ENCODE results near the gene ACSS1.

Gene ACSS1

DNA sequence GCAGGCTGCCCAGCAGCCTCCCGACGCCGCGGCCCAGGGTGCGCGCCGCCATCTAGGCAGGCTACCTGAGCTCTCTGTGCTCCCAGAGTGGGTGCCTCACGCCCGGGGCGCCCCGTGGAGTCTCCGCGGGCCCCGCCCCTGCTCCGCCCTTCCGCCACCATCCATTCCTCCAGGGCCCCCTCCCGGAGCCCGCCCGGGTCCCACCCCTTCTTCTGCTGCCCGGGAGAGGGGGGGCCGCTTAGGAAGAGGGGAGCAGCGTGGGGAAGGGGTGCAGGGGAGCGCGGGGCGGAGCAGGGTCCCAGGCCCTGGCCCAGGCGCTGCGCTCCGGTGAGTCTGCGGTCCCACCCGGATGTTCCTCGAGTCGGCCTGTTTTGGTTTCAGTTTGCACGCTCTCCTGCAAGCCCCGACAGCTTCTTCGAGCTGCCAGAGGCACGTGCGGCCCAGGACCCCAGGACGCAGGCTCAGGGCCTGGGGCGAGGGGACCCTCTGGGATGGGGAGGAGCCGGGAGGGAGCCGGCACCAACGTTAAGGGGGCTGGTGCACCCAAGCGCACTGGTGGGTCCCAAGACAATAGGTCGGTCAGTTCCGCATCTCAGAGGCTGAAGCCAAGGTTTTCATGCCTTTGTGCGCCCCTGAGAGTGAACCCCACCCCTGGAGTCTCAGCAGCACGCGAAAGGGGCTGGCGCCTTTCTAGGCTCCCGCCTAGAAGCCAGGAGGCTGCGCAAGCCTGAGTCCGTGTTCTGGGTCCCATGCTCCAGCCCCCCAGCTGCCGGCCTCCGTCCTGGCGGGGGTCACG lies at the start of gene ACSS1:
TSS of gene ACSS1 (minus strand) at position 89 of the 796 bp plus-strand sequence. CDS start at position 52, 37 bp downstream.
- H3K4me3 ChIP-seq (ENCODE audit: low read length): peak within 1 kb of the TSS; percentile 85
- H3K27me3 ChIP-seq (replicated peaks; ENCODE audit: control insufficient read depth, insufficient read depth, low read length): peaks cover 34% of the 10 kb centered on the region
- no peaks in the 10 kb centered on the region for H3K9me3 ChIP-seq (ENCODE audit: control insufficient read depth, low read length)
- H3K36me3 ChIP-seq (ENCODE audit: control insufficient read depth, insufficient read depth, low read length, severe bottlenecking): no peaks in the 10 kb centered on the region
- DNase-seq (ENCODE audit: low read depth): peak; percentile 70
- H3K4me1 ChIP-seq (ENCODE audit: control insufficient read depth, insufficient read depth, low read length): peaks cover 44% of the 10 kb centered on the region
- peak within 1 kb of the TSS; percentile 90 for H3K9ac ChIP-seq (ENCODE audit: low read length)

DNA sequence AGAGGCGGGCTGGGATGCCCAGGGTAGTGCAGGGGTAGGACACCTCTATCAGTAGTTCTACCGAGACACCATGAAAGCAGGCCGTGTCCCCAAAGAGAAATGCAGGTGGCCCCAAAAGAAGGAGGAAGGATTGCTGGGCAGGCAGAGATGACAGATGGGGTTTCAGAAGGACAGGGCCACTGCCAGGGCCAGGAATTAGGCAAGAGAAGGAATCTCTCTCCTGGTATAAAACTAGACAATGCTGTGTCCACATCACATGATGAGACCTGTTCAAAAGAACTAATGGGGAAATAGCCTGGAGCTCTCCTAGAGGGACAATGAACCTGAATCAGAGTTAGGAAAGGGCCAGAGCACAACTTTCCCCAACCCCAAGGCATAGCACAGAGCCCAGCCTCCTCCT lies 45.6 kb upstream of the ACSS1 start:
- Histone ChIP-seq H3K4me3 (ENCODE audit: low read length) (no peak overlapping the region), H3K4me1 (ENCODE audit: control insufficient read depth, insufficient read depth, low read length) (no peaks in the 10 kb centered on the region), H3K36me3 (ENCODE audit: control insufficient read depth, insufficient read depth, low read length, severe bottlenecking) (no peaks in the 10 kb centered on the region), H3K27me3 (replicated peaks; ENCODE audit: control insufficient read depth, insufficient read depth, low read length) (peaks cover 32% of the 10 kb centered on the region), H3K9ac (ENCODE audit: low read length) (no peak overlapping the region), H3K9me3 (ENCODE audit: control insufficient read depth, low read length) (no peaks in the 10 kb centered on the region)
- no peak for DNase-seq (ENCODE audit: low read depth)

DNA sequence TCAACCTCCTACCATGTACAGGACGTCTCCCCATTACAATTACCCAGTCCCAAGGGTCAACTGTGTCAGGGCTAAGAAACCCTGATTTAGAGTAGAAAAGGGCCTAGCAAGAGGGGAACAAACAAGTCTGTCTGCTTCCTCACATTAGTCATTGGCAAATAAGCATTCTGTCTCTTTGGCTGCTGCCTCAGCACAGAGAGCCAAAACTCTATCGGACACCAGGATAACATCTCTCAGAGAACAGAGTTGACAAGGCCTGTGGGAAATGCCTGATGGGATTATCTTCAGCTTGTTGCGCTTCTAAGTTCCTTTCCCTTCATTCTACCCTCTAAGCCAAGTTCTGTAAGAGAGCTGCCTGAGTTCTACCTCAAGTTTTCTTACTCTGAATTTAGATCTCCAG lies 43.0 kb upstream of the ACSS1 start:
- DNase-seq (ENCODE audit: low read depth): no peak
- no peak overlapping the region for H3K9ac ChIP-seq (ENCODE audit: low read length)
- peaks cover 41% of the 10 kb centered on the region for H3K27me3 ChIP-seq (replicated peaks; ENCODE audit: control insufficient read depth, insufficient read depth, low read length)
- H3K4me1 ChIP-seq (ENCODE audit: control insufficient read depth, insufficient read depth, low read length): no peaks in the 10 kb centered on the region
- no peaks in the 10 kb centered on the region for H3K36me3 ChIP-seq (ENCODE audit: control insufficient read depth, insufficient read depth, low read length, severe bottlenecking)
- no peak overlapping the region for H3K4me3 ChIP-seq (ENCODE audit: low read length)
- H3K9me3 ChIP-seq (ENCODE audit: control insufficient read depth, low read length): no peaks in the 10 kb centered on the region

DNA sequence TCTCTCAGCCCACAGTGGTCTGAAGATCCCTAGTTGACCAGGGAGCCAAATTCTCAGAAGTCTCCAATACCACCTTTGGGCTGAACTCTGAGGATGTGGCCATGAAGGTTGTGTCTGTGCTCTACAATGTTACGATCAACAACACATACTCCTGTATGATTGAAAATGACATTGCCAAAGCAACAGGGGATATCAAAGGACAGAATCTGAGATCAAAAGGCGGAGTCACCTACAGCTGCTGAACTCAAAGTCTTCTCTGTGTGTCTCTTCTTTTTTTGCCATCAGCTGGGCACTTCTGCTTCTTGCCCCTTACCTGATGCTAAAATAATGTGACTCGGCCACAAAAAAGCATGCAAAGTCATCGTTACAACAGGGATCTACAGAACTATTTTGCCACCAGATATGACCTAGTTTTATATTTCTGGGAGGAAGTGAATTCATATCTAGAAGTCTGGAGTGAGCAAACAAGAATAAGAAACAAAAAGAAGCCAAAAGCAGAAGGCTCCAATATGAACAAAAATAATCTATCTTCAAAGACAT lies 41.7 kb upstream of the ACSS1 start:
- no peak overlapping the region for H3K4me3 ChIP-seq (ENCODE audit: low read length)

GRCh38 chr20:25097498-25097897 lies 39.6 kb upstream of the ACSS1 start:
- Histone ChIP-seq H3K4me1 (ENCODE audit: control insufficient read depth, insufficient read depth, low read length) (no peaks in the 10 kb centered on the region), H3K27me3 (replicated peaks; ENCODE audit: control insufficient read depth, insufficient read depth, low read length) (peaks cover 20% of the 10 kb centered on the region), H3K9ac (ENCODE audit: low read length) (no peak overlapping the region)

More for the DNA sequence above, 41.7 kb upstream of the ACSS1 start:
- H3K27me3 ChIP-seq (replicated peaks; ENCODE audit: control insufficient read depth, insufficient read depth, low read length): peaks cover 40% of the 10 kb centered on the region
- no peak overlapping the region for H3K9ac ChIP-seq (ENCODE audit: low read length)
- H3K36me3 ChIP-seq (ENCODE audit: control insufficient read depth, insufficient read depth, low read length, severe bottlenecking): no peaks in the 10 kb centered on the region
- no peak for DNase-seq (ENCODE audit: low read depth)
- no peaks in the 10 kb centered on the region for H3K9me3 ChIP-seq (ENCODE audit: control insufficient read depth, low read length)
- no peaks in the 10 kb centered on the region for H3K4me1 ChIP-seq (ENCODE audit: control insufficient read depth, insufficient read depth, low read length)

DNA sequence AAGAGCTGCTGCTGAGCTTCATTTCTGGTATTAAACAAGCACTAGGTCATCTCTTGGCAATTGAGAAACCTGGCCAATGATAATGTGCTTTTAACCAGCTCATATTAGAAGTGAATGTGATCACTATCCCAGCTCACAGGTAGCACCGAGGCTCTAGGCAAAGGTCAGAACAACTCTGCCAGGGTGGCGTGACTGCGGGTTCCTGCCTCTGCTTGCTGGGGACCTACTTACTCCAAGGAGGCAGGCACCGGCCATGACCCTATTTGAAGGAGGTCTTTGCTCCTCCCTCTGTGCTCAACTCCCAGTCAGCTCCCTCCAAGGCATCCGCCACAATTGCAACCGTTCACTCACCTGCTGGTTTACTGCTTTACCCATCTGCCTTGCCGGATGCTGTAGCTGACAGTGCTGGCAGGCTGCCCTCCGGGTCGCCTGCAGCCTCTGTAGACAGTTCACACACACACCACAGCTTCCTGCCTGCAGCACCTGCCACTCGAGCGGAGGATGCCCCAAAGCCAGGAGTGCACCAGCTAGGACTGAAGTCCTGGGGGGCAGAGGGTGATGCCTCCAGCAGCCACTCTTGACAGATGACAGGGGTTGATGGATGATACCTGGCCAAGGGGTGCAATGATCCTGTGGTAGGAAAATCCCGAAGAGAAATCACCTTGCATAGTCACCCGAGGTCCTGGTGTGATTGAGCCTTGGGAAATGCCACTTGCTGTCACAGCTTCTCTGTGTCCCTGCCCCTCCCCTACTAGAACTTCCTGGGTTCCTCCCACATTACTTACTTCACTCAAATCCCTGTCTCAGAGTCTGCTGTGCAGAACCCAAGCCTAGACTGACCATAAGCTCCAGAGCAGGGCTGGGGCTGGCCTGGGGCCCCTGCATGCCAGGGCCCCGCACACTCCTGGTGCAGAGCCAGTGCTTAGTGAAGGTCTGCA lies 32.8 kb upstream of the ACSS1 start:
- H3K27me3 ChIP-seq (replicated peaks; ENCODE audit: control insufficient read depth, insufficient read depth, low read length): peaks cover 65% of the 10 kb centered on the region
- DNase-seq (ENCODE audit: low read depth): no peak
- no peak overlapping the region for H3K9ac ChIP-seq (ENCODE audit: low read length)
- no peaks in the 10 kb centered on the region for H3K9me3 ChIP-seq (ENCODE audit: control insufficient read depth, low read length)
- no peak overlapping the region for H3K4me3 ChIP-seq (ENCODE audit: low read length)
- H3K36me3 ChIP-seq (ENCODE audit: control insufficient read depth, insufficient read depth, low read length, severe bottlenecking): no peaks in the 10 kb centered on the region
- no peaks in the 10 kb centered on the region for H3K4me1 ChIP-seq (ENCODE audit: control insufficient read depth, insufficient read depth, low read length)

More at GRCh38 chr20:25097498-25097897, 39.6 kb upstream of the ACSS1 start:
- Histone ChIP-seq H3K36me3 (ENCODE audit: control insufficient read depth, insufficient read depth, low read length, severe bottlenecking) (no peaks in the 10 kb centered on the region), H3K9me3 (ENCODE audit: control insufficient read depth, low read length) (no peaks in the 10 kb centered on the region), H3K4me3 (ENCODE audit: low read length) (no peak overlapping the region)
- DNase-seq (ENCODE audit: low read depth): no peak

DNA sequence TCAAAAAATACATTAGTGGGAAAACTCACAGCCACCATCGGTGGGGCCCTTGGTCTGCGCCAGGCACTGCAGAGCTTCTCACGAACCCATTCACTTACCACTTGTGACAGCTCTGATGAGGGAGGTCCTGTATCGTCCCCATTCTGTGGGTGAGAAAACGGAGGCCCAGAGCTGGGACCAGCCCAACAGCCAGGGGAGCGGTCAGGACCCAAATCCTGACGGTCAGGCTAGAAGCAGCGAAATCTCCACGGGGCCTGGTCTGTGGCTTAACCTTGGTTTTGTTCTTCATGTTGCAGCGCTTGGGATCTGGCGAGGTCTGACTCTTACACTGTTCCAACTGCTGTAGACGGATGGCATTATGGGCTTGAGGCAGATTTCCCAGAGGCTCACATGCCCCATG lies 31.7 kb upstream of the ACSS1 start:
- no peak overlapping the region for H3K9ac ChIP-seq (ENCODE audit: low read length)
- H3K9me3 ChIP-seq (ENCODE audit: control insufficient read depth, low read length): no peaks in the 10 kb centered on the region
- H3K4me3 ChIP-seq (ENCODE audit: low read length): no peak overlapping the region
- H3K4me1 ChIP-seq (ENCODE audit: control insufficient read depth, insufficient read depth, low read length): no peaks in the 10 kb centered on the region
- DNase-seq (ENCODE audit: low read depth): no peak
- no peaks in the 10 kb centered on the region for H3K36me3 ChIP-seq (ENCODE audit: control insufficient read depth, insufficient read depth, low read length, severe bottlenecking)
- H3K27me3 ChIP-seq (replicated peaks; ENCODE audit: control insufficient read depth, insufficient read depth, low read length): peaks cover 69% of the 10 kb centered on the region

DNA sequence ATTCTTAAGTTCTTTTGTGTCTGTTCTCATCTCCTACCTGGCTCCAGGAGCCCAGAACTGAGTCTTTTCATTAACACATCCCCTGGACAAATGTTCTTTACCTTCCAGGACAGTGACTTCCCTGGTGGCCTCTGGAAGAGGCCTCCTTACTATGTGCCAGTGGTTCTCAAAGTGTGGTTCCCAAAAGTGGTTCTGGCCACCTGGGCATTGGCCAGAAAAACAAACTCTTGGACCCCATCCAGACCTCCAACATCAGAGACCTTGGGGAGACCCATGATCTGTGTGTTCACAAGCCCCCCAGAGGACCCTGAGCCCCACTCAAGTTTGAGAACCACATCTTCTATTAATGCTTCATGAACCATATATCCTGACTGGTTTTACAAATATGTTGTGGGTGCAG lies 31.2 kb upstream of the ACSS1 start:
- no peaks in the 10 kb centered on the region for H3K36me3 ChIP-seq (ENCODE audit: control insufficient read depth, insufficient read depth, low read length, severe bottlenecking)
- DNase-seq (ENCODE audit: low read depth): no peak
- no peak overlapping the region for H3K9ac ChIP-seq (ENCODE audit: low read length)
- no peak overlapping the region for H3K4me3 ChIP-seq (ENCODE audit: low read length)
- H3K9me3 ChIP-seq (ENCODE audit: control insufficient read depth, low read length): no peaks in the 10 kb centered on the region
- H3K4me1 ChIP-seq (ENCODE audit: control insufficient read depth, insufficient read depth, low read length): peaks cover 3% of the 10 kb centered on the region
- H3K27me3 ChIP-seq (replicated peaks; ENCODE audit: control insufficient read depth, insufficient read depth, low read length): peaks cover 74% of the 10 kb centered on the region

DNA sequence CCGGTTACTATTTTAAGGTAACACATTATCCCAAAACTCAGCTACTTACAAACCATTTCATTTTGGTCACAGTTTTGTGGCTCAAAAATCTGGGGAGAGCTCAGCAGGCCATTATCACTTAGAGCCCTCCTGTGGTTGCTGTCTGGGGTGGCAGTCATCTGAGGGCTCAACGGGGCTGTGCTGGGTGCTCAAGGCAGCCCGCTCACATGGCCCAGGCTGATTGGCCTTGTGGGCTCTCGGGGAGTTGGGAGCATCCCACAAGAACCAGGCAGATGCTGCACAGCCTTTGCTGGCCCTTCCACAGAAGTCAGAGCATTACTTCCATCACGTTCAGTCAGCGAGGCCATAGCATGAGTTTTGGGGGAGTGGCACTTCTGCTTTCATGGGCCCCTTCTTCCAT lies 30.3 kb upstream of the ACSS1 start:
- Histone ChIP-seq H3K4me3 (ENCODE audit: low read length) (no peak overlapping the region), H3K9ac (ENCODE audit: low read length) (no peak overlapping the region), H3K36me3 (ENCODE audit: control insufficient read depth, insufficient read depth, low read length, severe bottlenecking) (no peaks in the 10 kb centered on the region), H3K9me3 (ENCODE audit: control insufficient read depth, low read length) (no peaks in the 10 kb centered on the region), H3K27me3 (replicated peaks; ENCODE audit: control insufficient read depth, insufficient read depth, low read length) (peaks cover 82% of the 10 kb centered on the region), H3K4me1 (ENCODE audit: control insufficient read depth, insufficient read depth, low read length) (peaks cover 6% of the 10 kb centered on the region)
- no peak for DNase-seq (ENCODE audit: low read depth)

DNA sequence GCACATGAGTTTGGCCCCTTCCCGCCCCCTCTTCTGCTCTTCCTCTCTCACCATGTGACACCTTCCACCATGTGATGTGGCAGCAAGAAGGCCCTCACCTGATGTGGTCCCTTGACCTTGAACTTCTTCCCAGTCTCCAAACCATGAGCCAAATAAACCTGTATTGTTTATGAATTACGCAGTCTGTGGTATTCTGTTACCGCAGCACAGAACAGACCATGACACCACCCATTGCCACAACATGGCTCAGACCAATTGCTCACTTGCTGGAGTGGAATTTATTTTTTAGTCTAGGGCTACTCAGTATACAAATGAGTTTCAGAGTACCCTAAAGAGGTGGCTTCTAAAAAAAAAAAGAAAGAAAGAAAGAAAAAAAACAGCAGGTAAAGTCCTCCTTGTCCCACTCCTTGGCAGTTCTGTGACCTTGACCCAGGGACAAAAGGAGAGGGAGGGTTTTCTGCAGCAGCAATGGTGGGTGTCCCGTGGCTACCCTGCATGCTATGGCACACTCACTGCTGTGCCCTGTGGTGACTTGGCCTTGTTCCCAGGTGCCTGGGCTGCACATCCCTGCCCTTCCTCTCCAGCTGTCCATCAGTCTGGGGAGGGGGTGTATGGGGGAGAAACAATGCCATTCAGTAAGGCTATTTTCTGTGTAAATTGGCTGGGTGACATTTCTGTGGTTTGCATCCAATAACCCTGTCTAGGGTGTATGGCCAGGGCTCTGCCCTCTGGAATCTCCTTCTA lies 29.4 kb upstream of the ACSS1 start:
- H3K27me3 ChIP-seq (replicated peaks; ENCODE audit: control insufficient read depth, insufficient read depth, low read length): peaks cover 91% of the 10 kb centered on the region
- DNase-seq (ENCODE audit: low read depth): no peak

More for the DNA sequence above, 29.4 kb upstream of the ACSS1 start:
- Histone ChIP-seq H3K4me1 (ENCODE audit: control insufficient read depth, insufficient read depth, low read length) (peaks cover 8% of the 10 kb centered on the region), H3K9me3 (ENCODE audit: control insufficient read depth, low read length) (no peaks in the 10 kb centered on the region), H3K9ac (ENCODE audit: low read length) (no peak overlapping the region), H3K36me3 (ENCODE audit: control insufficient read depth, insufficient read depth, low read length, severe bottlenecking) (no peaks in the 10 kb centered on the region), H3K4me3 (ENCODE audit: low read length) (no peak overlapping the region)
